ENCODE results near the gene OR5M11. TPM values are rescaled to one million over a fixed set of nuclear protein-coding genes. Genes with fewer than 3 reads are reported as not detected.
"Not testable (repeated sequence)": the region's sequence is repeated elsewhere in the genome, so short reads cannot be mapped to it uniquely, and the experiment has no call there.

OR5M11 gene
- not detected for total RNA-seq
- long read RNA-seq = 0 reads

DNA sequence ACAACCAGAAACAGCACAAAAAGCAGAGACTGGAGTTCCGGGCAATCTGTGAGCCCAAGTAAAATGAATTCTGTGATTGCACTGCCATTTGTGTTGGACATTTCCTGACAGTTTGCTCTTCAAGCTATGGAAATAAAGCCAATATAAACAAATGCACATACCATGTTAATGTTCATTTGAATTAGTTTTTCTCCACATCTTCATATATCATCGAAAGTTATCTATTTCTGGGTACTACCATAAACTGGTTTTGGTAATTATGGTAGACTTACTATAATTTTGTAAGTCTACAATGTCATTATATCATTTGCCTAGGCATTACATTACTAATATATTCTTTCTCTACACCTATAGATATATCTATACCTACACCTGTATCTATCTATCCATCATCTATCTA lies at the start of gene OR5M11:
OR5M11 (minus strand) TSS at position 101 of the 400 bp plus-strand sequence; CDS start at position 101, 0 bp downstream.
- 49% methylated on average over 2 of the region's 2 CpGs for WGBS (ENCODE audit: insufficient coverage, low coverage, low lambda C conversion rate, missing lambda C conversion rate)
- no peak within 1 kb of the TSS for H3K27ac ChIP-seq

GRCh38 chr11:56592088-56592717 lies 49.1 kb upstream of the OR5M11 start:
- intact Hi-C loops (cut with DNase I); DNase-seq; H3K4me1 ChIP-seq; H3K9me3 ChIP-seq; H3K27me3 ChIP-seq; ATAC-seq; H3K27ac ChIP-seq; H3K36me3 ChIP-seq; H3K4me3 ChIP-seq: not testable (repeated sequence)
- 38% methylated on average over 2 of the region's 20 CpGs for WGBS (ENCODE audit: insufficient coverage, low coverage, low lambda C conversion rate, missing lambda C conversion rate)

More for the DNA sequence above, at the start of gene OR5M11:
- DNase-seq = no peak
- TF ChIP-seq, protein P1, sequence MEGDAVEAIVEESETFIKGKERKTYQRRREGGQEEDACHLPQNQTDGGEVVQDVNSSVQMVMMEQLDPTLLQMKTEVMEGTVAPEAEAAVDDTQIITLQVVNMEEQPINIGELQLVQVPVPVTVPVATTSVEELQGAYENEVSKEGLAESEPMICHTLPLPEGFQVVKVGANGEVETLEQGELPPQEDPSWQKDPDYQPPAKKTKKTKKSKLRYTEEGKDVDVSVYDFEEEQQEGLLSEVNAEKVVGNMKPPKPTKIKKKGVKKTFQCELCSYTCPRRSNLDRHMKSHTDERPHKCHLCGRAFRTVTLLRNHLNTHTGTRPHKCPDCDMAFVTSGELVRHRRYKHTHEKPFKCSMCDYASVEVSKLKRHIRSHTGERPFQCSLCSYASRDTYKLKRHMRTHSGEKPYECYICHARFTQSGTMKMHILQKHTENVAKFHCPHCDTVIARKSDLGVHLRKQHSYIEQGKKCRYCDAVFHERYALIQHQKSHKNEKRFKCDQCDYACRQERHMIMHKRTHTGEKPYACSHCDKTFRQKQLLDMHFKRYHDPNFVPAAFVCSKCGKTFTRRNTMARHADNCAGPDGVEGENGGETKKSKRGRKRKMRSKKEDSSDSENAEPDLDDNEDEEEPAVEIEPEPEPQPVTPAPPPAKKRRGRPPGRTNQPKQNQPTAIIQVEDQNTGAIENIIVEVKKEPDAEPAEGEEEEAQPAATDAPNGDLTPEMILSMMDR (IDR thresholded peaks at IDR 0.05) = no peak
- no peak for TF ChIP-seq POLR2A (IDR thresholded peaks at IDR 0.05)
- ATAC-seq = no peak
- intact Hi-C loops (cut with DNase I) = no loop called here
- H3K4me1 ChIP-seq = no peaks in the 10 kb centered on the region
- H3K9me3 ChIP-seq = no peaks in the 10 kb centered on the region
- no peaks in the 10 kb centered on the region for H3K27me3 ChIP-seq
- H3K36me3 ChIP-seq = no peaks in the 10 kb centered on the region
- H3K4me3 ChIP-seq = no peak within 1 kb of the TSS

DNA sequence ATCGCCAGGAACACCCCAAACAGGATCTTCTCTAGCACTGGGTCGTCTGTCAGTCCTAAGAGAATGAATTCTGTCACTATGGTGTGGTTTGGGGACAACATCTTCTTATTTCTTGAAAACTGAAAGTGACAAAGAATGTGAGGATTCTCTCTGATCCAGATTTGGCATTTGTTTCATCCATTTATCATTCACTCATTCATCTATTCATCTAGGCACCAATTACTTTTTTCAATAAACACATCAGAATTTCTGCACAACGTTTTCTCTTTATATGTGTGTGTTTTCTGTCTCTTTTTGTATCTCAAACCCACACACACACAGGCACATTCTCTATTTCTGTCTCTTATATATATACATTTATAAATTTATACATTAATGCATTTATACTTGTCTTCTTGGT lies 34.6 kb upstream of the OR5M11 start, which contains the start of gene OR5M10:
OR5M10 (minus strand) TSS at position 101 of the 400 bp plus-strand sequence; CDS start at position 101, 0 bp downstream.
- H3K4me1 ChIP-seq = no peaks in the 10 kb centered on the region
- H3K27me3 ChIP-seq = no peaks in the 10 kb centered on the region
- ATAC-seq = no peak
- WGBS (ENCODE audit: insufficient coverage, low coverage, low lambda C conversion rate, missing lambda C conversion rate) = 27% methylated on average over 3 of the region's 3 CpGs
- H3K27ac ChIP-seq = no peak within 1 kb of the TSS
- H3K9me3 ChIP-seq = no peaks in the 10 kb centered on the region
- H3K36me3 ChIP-seq = no peaks in the 10 kb centered on the region
- H3K4me3 ChIP-seq = no peak within 1 kb of the TSS
- TF ChIP-seq POLR2A (IDR thresholded peaks at IDR 0.05) = no peak
- TF ChIP-seq, protein P1 (IDR thresholded peaks at IDR 0.05) = no peak
- intact Hi-C loops (cut with DNase I) = no loop called here
- DNase-seq = no peak

DNA sequence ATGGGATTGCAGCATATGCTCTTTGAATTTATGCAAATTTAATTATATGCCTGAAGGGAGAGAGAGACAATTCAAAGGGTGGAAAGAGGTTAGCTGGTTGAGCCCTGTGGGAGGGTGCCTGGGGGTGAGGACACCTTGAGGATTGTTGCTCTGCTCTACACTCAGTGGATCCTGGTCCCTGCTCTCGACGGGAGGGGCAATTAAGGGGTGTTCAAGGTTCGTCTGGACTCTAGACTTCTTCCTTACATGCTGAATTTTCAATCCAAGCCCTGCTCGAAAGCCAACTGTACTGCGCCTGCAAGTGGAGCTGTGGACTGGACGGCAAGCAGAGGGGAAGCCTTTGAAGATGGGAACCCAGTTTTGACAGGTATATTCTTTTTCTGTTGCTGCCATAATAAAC lies 15.5 kb upstream of the OR5M11 start:
- Histone ChIP-seq H3K27me3 (no peaks in the 10 kb centered on the region), H3K9me3 (no peaks in the 10 kb centered on the region), H3K36me3 (no peaks in the 10 kb centered on the region), H3K4me3 (no peak overlapping the region), H3K27ac (no peak overlapping the region), H3K4me1 (no peaks in the 10 kb centered on the region)
- intact Hi-C loops (cut with DNase I) = no loop called here
- WGBS (ENCODE audit: insufficient coverage, low coverage, low lambda C conversion rate, missing lambda C conversion rate) = 65% methylated on average over 3 of the region's 6 CpGs
- DNase-seq = no peak
- ATAC-seq = no peak
- TF ChIP-seq POLR2A (IDR thresholded peaks at IDR 0.05) = no peak
- TF ChIP-seq, protein P1 (IDR thresholded peaks at IDR 0.05) = no peak

- DNase-seq; H3K4me1 ChIP-seq; H3K4me3 ChIP-seq; intact Hi-C loops (cut with DNase I); H3K27ac ChIP-seq; ATAC-seq; H3K9me3 ChIP-seq; H3K27me3 ChIP-seq; H3K36me3 ChIP-seq: not testable (repeated sequence)
- 64% methylated on average over 7 of the region's 13 CpGs for WGBS (ENCODE audit: insufficient coverage, low coverage, low lambda C conversion rate, missing lambda C conversion rate)
Observed at GRCh38 chr11:56554691-56555090, 11.6 kb upstream of the OR5M11 start.

All from right lobe of liver (tissue), 6 donors.